HepG2 (cell line): ENCODE results near the gene PRM2. TPM values are rescaled to one million over a fixed set of nuclear protein-coding genes. Genes with fewer than 3 reads are reported as not detected.
A peak's percentile ranks its signal among the peaks of the same experiment; 100 is the strongest.

Source experiments
- DMTF1 ChIP-seq: sonication (generic); formaldehyde crosslinking; IDR thresholded peaks from 2 replicates; pipeline ENCODE4 v1.4.0; 2020; ENCODE audit warnings: mild to moderate bottlenecking, missing genetic modification reagents
- HMG20A ChIP-seq: IDR thresholded peaks from 2 replicates; pipeline ENCODE4 v1.6.1; 2016; ENCODE audit warnings: borderline replicate concordance
- MIXL1 ChIP-seq: IDR thresholded peaks from 2 replicates; pipeline ENCODE4 v1.6.1; 2016
- NR0B2 ChIP-seq: sonication (generic); formaldehyde crosslinking; IDR thresholded peaks from 2 replicates; pipeline ENCODE4 v1.4.0; 2020; ENCODE audit warnings: mild to moderate bottlenecking, missing genetic modification reagents
- SRSF9 ChIP-seq: fragments of 200-400 bp; formaldehyde crosslinking; IDR thresholded peaks from 2 replicates; pipeline ENCODE4 v1.6.1; 2018; ENCODE audit warnings: borderline replicate concordance, mild to moderate bottlenecking, low read depth, low read length; ENCODE audit not compliant: insufficient read depth, poor library complexity, severe bottlenecking
- TEAD2 ChIP-seq: sonication (generic); formaldehyde crosslinking; IDR thresholded peaks from 2 replicates; pipeline ENCODE4 v1.9.0; 2021; ENCODE audit warnings: missing genetic modification reagents
- UBTF ChIP-seq: sonication (generic); formaldehyde crosslinking; IDR thresholded peaks from 2 replicates; pipeline ENCODE4 v1.4.0; 2020; ENCODE audit warnings: mild to moderate bottlenecking, missing genetic modification reagents
- XBP1 ChIP-seq: sonication (generic); formaldehyde crosslinking; IDR thresholded peaks from 2 replicates; pipeline ENCODE4 v1.5.0; 2020; ENCODE audit warnings: missing genetic modification reagents
- ZBTB38 ChIP-seq: sonication (generic); formaldehyde crosslinking; IDR thresholded peaks from 2 replicates; pipeline ENCODE4 v1.5.1; 2020; ENCODE audit warnings: mild to moderate bottlenecking, missing genetic modification reagents
- ZNF253 ChIP-seq: sonication (generic); formaldehyde crosslinking; IDR thresholded peaks from 2 replicates; pipeline ENCODE4 v1.8.0; 2022; ENCODE audit warnings: mild to moderate bottlenecking, missing genetic modification reagents, borderline replicate concordance
- ZNF383 ChIP-seq: sonication (generic); formaldehyde crosslinking; IDR thresholded peaks from 2 replicates; pipeline ENCODE4 v1.4.0; 2020; ENCODE audit warnings: missing genetic modification reagents, mild to moderate bottlenecking, borderline replicate concordance
- ZNF430 ChIP-seq: sonication (generic); formaldehyde crosslinking; IDR thresholded peaks from 2 replicates; pipeline ENCODE4 v1.9.0; 2021; ENCODE audit warnings: mild to moderate bottlenecking, missing genetic modification reagents
- ZNF530 ChIP-seq: sonication (generic); formaldehyde crosslinking; IDR thresholded peaks from 2 replicates; pipeline ENCODE4 v1.5.0; 2020; ENCODE audit warnings: low read depth, mild to moderate bottlenecking, missing genetic modification reagents
- ZNF543 ChIP-seq: sonication (generic); formaldehyde crosslinking; IDR thresholded peaks from 2 replicates; pipeline ENCODE4 v1.4.0; 2020; ENCODE audit warnings: mild to moderate bottlenecking, missing genetic modification reagents
- polyA plus RNA-seq, 8 experiments: library from polyadenylated mRNA; depleted of rRNA in 3 of 8; stranded (reverse) in 7 of 8; unstranded in 1 of 8; fragments of >200 nt; fragmentation: Illumina TruSeq in 4 of 8; extraction: Trizol in 4 of 8; gene quantifications; 2 replicates each; pipeline versions ENCODE4 v1.2.1 to v1.2.3, GENCODE V29; 2011 to 2016; ENCODE audit warnings: low read depth in 4 of 8, missing spikeins in 1 of 8, mixed read lengths in 1 of 8; ENCODE audit not compliant: insufficient read depth in 1 of 8
- total RNA-seq, 5 experiments: library from RNA; depleted of rRNA; stranded (reverse); fragments of >200 nt; fragmentation: Illumina TruSeq; extraction: Trizol; gene quantifications; 2 replicates each; pipeline ENCODE4 v1.2.3, GENCODE V29; 2016; ENCODE audit warnings: low read depth in 1 of 5
- TF ChIP-seq, protein P1 (sequence below): sonication (generic); formaldehyde crosslinking; IDR thresholded peaks from 2 replicates; pipeline ENCODE4 v1.5.0; 2020; ENCODE audit warnings: missing genetic modification reagents, mild to moderate bottlenecking, borderline replicate concordance
- TF ChIP-seq, protein P2 (sequence below): sonication (generic); formaldehyde crosslinking; IDR thresholded peaks from 2 replicates; pipeline ENCODE4 v1.4.0; 2020; ENCODE audit warnings: low read depth, missing genetic modification reagents
- TF ChIP-seq, protein P3 (sequence below): sonication (generic); formaldehyde crosslinking; IDR thresholded peaks from 2 replicates; pipeline ENCODE4 v1.4.0; 2020; ENCODE audit warnings: missing genetic modification reagents

Gene PRM2
- total and polyA plus RNA-seq, 2 of the 13 experiments (the other 11 are each of a cell fraction or from before 2014, with no cell fraction given), result 0.54 TPM; not detected in 1

- TF ChIP-seq NR0B2 (CRISPR knock-in tag), result no peak
- TF ChIP-seq, protein P1, sequence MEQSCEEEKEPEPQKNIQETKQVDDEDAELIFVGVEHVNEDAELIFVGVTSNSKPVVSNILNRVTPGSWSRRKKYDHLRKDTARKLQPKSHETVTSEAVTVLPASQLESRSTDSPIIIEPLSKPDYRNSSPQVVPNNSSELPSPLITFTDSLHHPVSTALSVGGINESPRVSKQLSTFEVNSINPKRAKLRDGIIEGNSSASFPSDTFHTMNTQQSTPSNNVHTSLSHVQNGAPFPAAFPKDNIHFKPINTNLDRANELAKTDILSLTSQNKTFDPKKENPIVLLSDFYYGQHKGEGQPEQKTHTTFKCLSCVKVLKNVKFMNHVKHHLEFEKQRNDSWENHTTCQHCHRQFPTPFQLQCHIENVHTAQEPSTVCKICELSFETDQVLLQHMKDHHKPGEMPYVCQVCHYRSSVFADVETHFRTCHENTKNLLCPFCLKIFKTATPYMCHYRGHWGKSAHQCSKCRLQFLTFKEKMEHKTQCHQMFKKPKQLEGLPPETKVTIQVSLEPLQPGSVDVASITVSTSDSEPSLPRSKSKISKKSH, result no peak
- TF ChIP-seq, protein P2, sequence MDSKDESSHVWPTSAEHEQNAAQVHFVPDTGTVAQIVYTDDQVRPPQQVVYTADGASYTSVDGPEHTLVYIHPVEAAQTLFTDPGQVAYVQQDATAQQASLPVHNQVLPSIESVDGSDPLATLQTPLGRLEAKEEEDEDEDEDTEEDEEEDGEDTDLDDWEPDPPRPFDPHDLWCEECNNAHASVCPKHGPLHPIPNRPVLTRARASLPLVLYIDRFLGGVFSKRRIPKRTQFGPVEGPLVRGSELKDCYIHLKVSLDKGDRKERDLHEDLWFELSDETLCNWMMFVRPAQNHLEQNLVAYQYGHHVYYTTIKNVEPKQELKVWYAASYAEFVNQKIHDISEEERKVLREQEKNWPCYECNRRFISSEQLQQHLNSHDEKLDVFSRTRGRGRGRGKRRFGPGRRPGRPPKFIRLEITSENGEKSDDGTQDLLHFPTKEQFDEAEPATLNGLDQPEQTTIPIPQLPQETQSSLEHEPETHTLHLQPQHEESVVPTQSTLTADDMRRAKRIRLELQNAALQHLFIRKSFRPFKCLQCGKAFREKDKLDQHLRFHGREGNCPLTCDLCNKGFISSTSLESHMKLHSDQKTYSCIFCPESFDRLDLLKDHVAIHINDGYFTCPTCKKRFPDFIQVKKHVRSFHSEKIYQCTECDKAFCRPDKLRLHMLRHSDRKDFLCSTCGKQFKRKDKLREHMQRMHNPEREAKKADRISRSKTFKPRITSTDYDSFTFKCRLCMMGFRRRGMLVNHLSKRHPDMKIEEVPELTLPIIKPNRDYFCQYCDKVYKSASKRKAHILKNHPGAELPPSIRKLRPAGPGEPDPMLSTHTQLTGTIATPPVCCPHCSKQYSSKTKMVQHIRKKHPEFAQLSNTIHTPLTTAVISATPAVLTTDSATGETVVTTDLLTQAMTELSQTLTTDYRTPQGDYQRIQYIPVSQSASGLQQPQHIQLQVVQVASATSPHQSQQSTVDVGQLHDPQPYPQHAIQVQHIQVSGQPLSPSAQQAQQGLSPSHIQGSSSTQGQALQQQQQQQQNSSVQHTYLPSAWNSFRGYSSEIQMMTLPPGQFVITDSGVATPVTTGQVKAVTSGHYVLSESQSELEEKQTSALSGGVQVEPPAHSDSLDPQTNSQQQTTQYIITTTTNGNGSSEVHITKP, result no peak
- TF ChIP-seq ZNF430 (CRISPR knock-in tag), result no peak
- peak; percentile 23; the same call in 1 of the 2 replicates for TF ChIP-seq ZNF253
- no peak for TF ChIP-seq SRSF9
- no peak for TF ChIP-seq XBP1 (CRISPR knock-in tag)
- TF ChIP-seq ZNF383 (CRISPR knock-in tag), result no peak
- no peak for TF ChIP-seq UBTF (CRISPR knock-in tag)
- TF ChIP-seq TEAD2, result no peak
- TF ChIP-seq, protein P3, sequence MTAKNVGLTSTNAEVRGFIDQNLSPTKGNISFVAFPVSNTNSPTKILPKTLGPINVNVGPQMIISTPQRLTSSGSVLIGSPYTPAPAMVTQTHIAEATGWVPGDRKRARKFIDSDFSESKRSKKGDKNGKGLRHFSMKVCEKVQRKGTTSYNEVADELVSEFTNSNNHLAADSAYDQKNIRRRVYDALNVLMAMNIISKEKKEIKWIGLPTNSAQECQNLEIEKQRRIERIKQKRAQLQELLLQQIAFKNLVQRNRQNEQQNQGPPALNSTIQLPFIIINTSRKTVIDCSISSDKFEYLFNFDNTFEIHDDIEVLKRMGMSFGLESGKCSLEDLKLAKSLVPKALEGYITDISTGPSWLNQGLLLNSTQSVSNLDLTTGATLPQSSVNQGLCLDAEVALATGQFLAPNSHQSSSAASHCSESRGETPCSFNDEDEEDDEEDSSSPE, result no peak
- TF ChIP-seq DMTF1, result no peak
- no peak for TF ChIP-seq MIXL1 (CRISPR knock-in tag)
- 0 out of 2 replicates have a peak, but pooled peaks have one; percentile 3 for TF ChIP-seq ZBTB38 (CRISPR knock-in tag)
- TF ChIP-seq HMG20A (CRISPR knock-in tag), result no peak
- no peak for TF ChIP-seq ZNF530 (CRISPR knock-in tag)
- TF ChIP-seq ZNF543 (CRISPR knock-in tag), result no peak
These were observed 1.5 kb upstream of the PRM2 start (continued) for GRCh38 chr16:11277607-11278337.
